Activated CD4-positive, alpha-beta memory T cell treated with anti-CD3 and anti-CD28 coated beads for 36 hours (primary cell): Measurements from ENCODE around the gene PLEKHO1. TPM values are rescaled to one million over a fixed set of nuclear protein-coding genes. Genes with fewer than 3 reads are reported as not detected.

Source experiments
- CTCF ChIA-PET: fragments of 350-600 bp; sonication (Branson Sonifier 250); formaldehyde crosslinking; loops from one replicate; lab custom pipeline; 2021; ENCODE audit warnings: antibody characterized with exemption, inconsistent platforms; lab: Charles Lee
- POLR2A ChIA-PET: fragments of 350-600 bp; sonication (Branson Sonifier 250); formaldehyde crosslinking; loops from one replicate; lab custom pipeline; 2021; ENCODE audit warnings: antibody characterized with exemption; lab: Charles Lee
- DNase-seq: peaks from one replicate; pipeline ENCODE4 v3.0.0-alpha.2; 2020
- H3K27ac Mint-ChIP-seq: one replicate; pipeline ENCODE4 v1.8.0; 2021; ENCODE audit warnings: mixed read lengths
- H3K27me3 Mint-ChIP-seq: one replicate; pipeline ENCODE4 v1.8.0; 2021; ENCODE audit warnings: mixed read lengths
- H3K36me3 Mint-ChIP-seq: one replicate; pipeline ENCODE4 v1.8.0; 2021; ENCODE audit warnings: mixed read lengths
- H3K4me1 Mint-ChIP-seq: one replicate; pipeline ENCODE4 v1.8.0; 2021; ENCODE audit warnings: low read depth, mixed read lengths
- H3K4me3 Mint-ChIP-seq: one replicate; pipeline ENCODE4 v1.8.0; 2021; ENCODE audit warnings: mild to moderate bottlenecking, mixed read lengths
- H3K9me3 Mint-ChIP-seq: one replicate; pipeline ENCODE4 v1.8.0; 2021; ENCODE audit warnings: mixed read lengths
- intact Hi-C: fragments of 100-400 bp; cut with micrococcal nuclease; formaldehyde crosslinking; loops from one replicate; pipeline ENCODE4 v1.15.1; 2023
- total RNA-seq, 2 experiments: library from RNA; stranded (reverse); gene quantifications; one replicate each; pipeline ENCODE4 v1.2.3, GENCODE V29; 2021

Gene PLEKHO1
- total RNA-seq: 10 to 100 TPM; 28.7 to 31.8 TPM

- Mint-ChIP-seq H3K4me1 (peaks cover 68% of the 10 kb centered on the region), H3K9me3 (no peaks in the 10 kb centered on the region), H3K36me3 (peaks cover 27% of the 10 kb centered on the region), H3K27ac (peak within 1 kb of the TSS; percentile 93), H3K27me3 (no peaks in the 10 kb centered on the region), H3K4me3 (peak within 1 kb of the TSS; percentile 90)
- CTCF ChIA-PET: interaction anchor here (0.9 to 2.3 kb wide), 3 partner anchors 21 to 76 kb away, joined by 3 to 9 read pairs (median 4); no protein-coding TSS in a partner anchor
- intact Hi-C loops: loop anchor here (2.0 kb wide), 1 partner anchor 39 kb away; no protein-coding TSS in a partner anchor
- POLR2A ChIA-PET: interaction anchor here (0.9 to 2.3 kb wide), 7 partner anchors 11 to 262 kb away, joined by 3 to 13 read pairs (median 4); a partner anchor contains a TSS
- peak; percentile 90 for DNase-seq
These were observed at the start of gene PLEKHO1 for GRCh38 chr1:150149271-150150132. Gene PLEKHO1 (plus strand): TSS chr1:150149916. CDS start chr1:150150258, 342 bp downstream.

- no peak for DNase-seq
- POLR2A ChIA-PET: no interaction called here
- H3K36me3 Mint-ChIP-seq: peaks cover 14% of the 10 kb centered on the region
- no peaks in the 10 kb centered on the region for H3K9me3 Mint-ChIP-seq
- H3K4me3 Mint-ChIP-seq: no peak overlapping the region
- peaks cover 51% of the 10 kb centered on the region for H3K4me1 Mint-ChIP-seq
- H3K27me3 Mint-ChIP-seq: no peaks in the 10 kb centered on the region
- intact Hi-C loops: no loop called here
- CTCF ChIA-PET: no interaction called here
- peak overlapping the region; percentile 3 for H3K27ac Mint-ChIP-seq
These were observed 46.7 kb upstream of the PLEKHO1 start for GRCh38 chr1:150102986-150103385.

GRCh38 chr1:150106341-150106740 is 43.4 kb upstream of the PLEKHO1 start:
- peaks cover 10% of the 10 kb centered on the region for H3K36me3 Mint-ChIP-seq
- H3K27me3 Mint-ChIP-seq: no peaks in the 10 kb centered on the region
- intact Hi-C loops: no loop called here
- ChIA-PET POLR2A (interaction anchor here (1.0 kb wide), 1 partner anchor 55 kb away, joined by 4 read pairs; no protein-coding TSS in a partner anchor), CTCF (no interaction called here)
- peaks cover 76% of the 10 kb centered on the region for H3K4me1 Mint-ChIP-seq
- H3K9me3 Mint-ChIP-seq: no peaks in the 10 kb centered on the region
- H3K27ac Mint-ChIP-seq: peak overlapping the region; percentile 69
- H3K4me3 Mint-ChIP-seq: peak overlapping the region; percentile 49
- peak; percentile 30 for DNase-seq

- H3K9me3 Mint-ChIP-seq: peaks cover 8% of the 10 kb centered on the region
- POLR2A ChIA-PET: interaction anchor here (0.9 to 1.5 kb wide), 5 partner anchors 18 to 223 kb away, joined by 3 to 4 read pairs (median 3); partner anchors contain the start of gene VPS45
- intact Hi-C loops: no loop called here
- peak overlapping the region; percentile 93 for H3K27ac Mint-ChIP-seq
- H3K4me1 Mint-ChIP-seq: peaks cover 71% of the 10 kb centered on the region
- DNase-seq: no peak
- peak overlapping the region; percentile 69 for H3K4me3 Mint-ChIP-seq
- H3K27me3 Mint-ChIP-seq: no peaks in the 10 kb centered on the region
- CTCF ChIA-PET: interaction anchor here (1.0 kb wide), 1 partner anchor 56 kb away, joined by 3 read pairs; no protein-coding TSS in a partner anchor
- peaks cover 20% of the 10 kb centered on the region for H3K36me3 Mint-ChIP-seq
These were observed 40.1 kb upstream of the PLEKHO1 start for GRCh38 chr1:150109586-150109985.

- Mint-ChIP-seq H3K27me3 (no peaks in the 10 kb centered on the region), H3K27ac (peak overlapping the region; percentile 93)
These were observed 39.6 kb upstream of the PLEKHO1 start for GRCh38 chr1:150110116-150110515.

GRCh38 chr1:150111670-150112069 is 38.0 kb upstream of the PLEKHO1 start:
- no peak for DNase-seq
- Mint-ChIP-seq H3K4me1 (peaks cover 56% of the 10 kb centered on the region), H3K27me3 (no peaks in the 10 kb centered on the region), H3K27ac (peak overlapping the region; percentile 93), H3K9me3 (peaks cover 16% of the 10 kb centered on the region), H3K4me3 (peak overlapping the region; percentile 67), H3K36me3 (peaks cover 17% of the 10 kb centered on the region)
- intact Hi-C loops: loop anchor here (2.0 kb wide), 3 partner anchors 15 to 39 kb away; no protein-coding TSS in a partner anchor
- CTCF ChIA-PET: interaction anchor here (1.3 kb wide), 1 partner anchor 39 kb away, joined by 6 read pairs; no protein-coding TSS in a partner anchor
- POLR2A ChIA-PET: interaction anchor here (1.0 kb wide), 1 partner anchor 224 kb away, joined by 3 read pairs; a partner anchor contains a TSS

More at GRCh38 chr1:150110116-150110515, 39.6 kb upstream of the PLEKHO1 start:
- H3K36me3 Mint-ChIP-seq: peaks cover 23% of the 10 kb centered on the region
- no peak for DNase-seq
- POLR2A ChIA-PET: interaction anchor here (0.9 to 1.5 kb wide), 4 partner anchors 42 to 224 kb away, joined by 3 to 4 read pairs (median 3); partner anchors contain the start of gene VPS45
- CTCF ChIA-PET: no interaction called here
- intact Hi-C loops: loop anchor here (2.0 kb wide), 3 partner anchors 17 to 41 kb away; no protein-coding TSS in a partner anchor
- H3K4me3 Mint-ChIP-seq: peak overlapping the region; percentile 69
- peaks cover 12% of the 10 kb centered on the region for H3K9me3 Mint-ChIP-seq
- H3K4me1 Mint-ChIP-seq: peaks cover 68% of the 10 kb centered on the region

- intact Hi-C loops: no loop called here
- Mint-ChIP-seq H3K4me1 (peaks cover 36% of the 10 kb centered on the region), H3K9me3 (peaks cover 16% of the 10 kb centered on the region), H3K36me3 (peaks cover 17% of the 10 kb centered on the region), H3K27ac (no peak overlapping the region), H3K27me3 (no peaks in the 10 kb centered on the region), H3K4me3 (no peak overlapping the region)
- POLR2A ChIA-PET: interaction anchor here (1.4 kb wide), 1 partner anchor 13 kb away, joined by 6 read pairs; no protein-coding TSS in a partner anchor
- DNase-seq: no peak
- CTCF ChIA-PET: interaction anchor here (0.6 to 1.5 kb wide), 3 partner anchors 10 to 86 kb away, joined by 3 read pairs; no protein-coding TSS in a partner anchor
These were observed 34.6 kb upstream of the PLEKHO1 start for GRCh38 chr1:150115121-150115520.

- Mint-ChIP-seq H3K36me3 (peaks cover 14% of the 10 kb centered on the region), H3K9me3 (peaks cover 14% of the 10 kb centered on the region), H3K27ac (no peak overlapping the region), H3K4me1 (peaks cover 24% of the 10 kb centered on the region), H3K4me3 (no peak overlapping the region), H3K27me3 (no peaks in the 10 kb centered on the region)
- no peak for DNase-seq
- intact Hi-C loops: no loop called here
- ChIA-PET CTCF (no interaction called here), POLR2A (no interaction called here)
These were observed 31.0 kb upstream of the PLEKHO1 start for GRCh38 chr1:150118716-150119115.

- H3K36me3 Mint-ChIP-seq: no peaks in the 10 kb centered on the region
- H3K9me3 Mint-ChIP-seq: no peaks in the 10 kb centered on the region
- ChIA-PET CTCF (no interaction called here), POLR2A (no interaction called here)
- intact Hi-C loops: no loop called here
- H3K4me3 Mint-ChIP-seq: no peak overlapping the region
- H3K4me1 Mint-ChIP-seq: peaks cover 20% of the 10 kb centered on the region
- H3K27ac Mint-ChIP-seq: no peak overlapping the region
- no peaks in the 10 kb centered on the region for H3K27me3 Mint-ChIP-seq
- no peak for DNase-seq
These were observed 28.4 kb upstream of the PLEKHO1 start for GRCh38 chr1:150121236-150121862.

- no peaks in the 10 kb centered on the region for H3K9me3 Mint-ChIP-seq
- peaks cover 27% of the 10 kb centered on the region for H3K4me1 Mint-ChIP-seq
- DNase-seq: no peak
- POLR2A ChIA-PET: interaction anchor here (0.9 to 1.4 kb wide), 3 partner anchors 12 to 117 kb away, joined by 3 to 6 read pairs (median 3); no protein-coding TSS in a partner anchor
- intact Hi-C loops: loop anchor here (2.0 kb wide), 1 partner anchor 16 kb away; no protein-coding TSS in a partner anchor
- H3K36me3 Mint-ChIP-seq: peaks cover 4% of the 10 kb centered on the region
- H3K27me3 Mint-ChIP-seq: no peaks in the 10 kb centered on the region
- CTCF ChIA-PET: interaction anchor here (0.7 to 1.8 kb wide), 3 partner anchors 22 to 60 kb away, joined by 3 to 13 read pairs (median 3); no protein-coding TSS in a partner anchor
- no peak overlapping the region for H3K4me3 Mint-ChIP-seq
- H3K27ac Mint-ChIP-seq: no peak overlapping the region
These were observed 22.9 kb upstream of the PLEKHO1 start for GRCh38 chr1:150126811-150127210.

- POLR2A ChIA-PET: interaction anchor here (0.9 to 1.4 kb wide), 2 partner anchors 13 to 18 kb away, joined by 3 to 6 read pairs; no protein-coding TSS in a partner anchor
- no peaks in the 10 kb centered on the region for H3K9me3 Mint-ChIP-seq
- H3K27me3 Mint-ChIP-seq: no peaks in the 10 kb centered on the region
- intact Hi-C loops: loop anchor here (2.0 kb wide), 1 partner anchor 17 kb away; no protein-coding TSS in a partner anchor
- CTCF ChIA-PET: interaction anchor here (1.2 to 1.8 kb wide), 3 partner anchors 22 to 60 kb away, joined by 3 to 13 read pairs (median 4); partner anchors contain the start of gene PLEKHO1
- no peak for DNase-seq
- peak overlapping the region; percentile 78 for H3K27ac Mint-ChIP-seq
- peaks cover 25% of the 10 kb centered on the region for H3K4me1 Mint-ChIP-seq
- no peak overlapping the region for H3K4me3 Mint-ChIP-seq
- H3K36me3 Mint-ChIP-seq: peaks cover 4% of the 10 kb centered on the region
These were observed 22.3 kb upstream of the PLEKHO1 start for GRCh38 chr1:150127464-150127863.
